ENCODE measurements around the gene MPIG6B.
"Not testable (repeated sequence)": the region's sequence is repeated elsewhere in the genome, so short reads cannot be mapped to it uniquely, and the experiment has no call there.

MPIG6B gene

DNA sequence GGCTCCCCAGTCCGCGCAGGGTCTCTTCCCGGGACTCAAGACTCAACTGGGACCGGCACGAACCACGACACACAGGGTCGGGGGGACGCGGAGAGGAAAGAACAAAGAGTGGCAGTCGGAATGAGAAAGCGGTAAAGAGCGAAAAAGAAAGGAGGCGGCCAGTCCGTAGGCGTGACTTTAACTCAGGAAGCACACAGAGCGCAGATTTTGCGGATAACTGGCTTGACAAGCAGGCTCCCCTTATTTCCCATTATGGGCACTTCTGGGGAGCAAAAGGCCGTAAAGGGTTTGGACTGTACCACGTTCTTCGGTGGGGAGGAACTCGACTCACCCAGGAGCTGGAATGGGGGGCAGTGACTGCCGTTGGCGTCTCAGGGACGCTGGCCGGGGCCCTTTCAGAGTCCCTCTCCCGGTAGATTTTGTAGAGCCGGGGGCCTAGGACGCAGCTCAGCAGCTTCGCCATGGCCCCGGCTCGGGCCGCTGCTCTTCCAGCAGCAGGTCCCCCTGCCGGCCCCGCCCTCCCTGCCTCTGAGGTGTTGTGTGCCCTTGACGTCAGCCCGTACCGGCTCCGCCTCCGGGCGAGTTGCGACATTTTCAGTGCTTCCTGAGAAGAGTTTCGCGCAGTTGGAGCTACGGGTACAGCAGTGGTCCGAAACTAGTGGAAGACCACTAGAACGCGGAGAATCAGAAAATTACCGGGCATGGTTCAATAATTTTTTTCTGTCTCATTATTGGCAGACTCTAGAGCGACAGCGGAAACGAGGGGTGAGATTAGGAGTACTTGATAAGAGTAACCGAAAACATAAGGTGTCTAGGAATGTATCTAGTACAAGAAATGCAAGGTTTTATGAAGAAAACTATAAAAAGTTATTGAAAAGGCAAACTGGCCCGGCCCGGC is 20.1 kb upstream of the MPIG6B start, which contains the start of gene ABHD16A:
TSS of gene ABHD16A (minus strand) at position 506 of the 898 bp plus-strand sequence. CDS start at position 463, 43 bp downstream.
- no peaks in the 10 kb centered on the region for H3K36me3 ChIP-seq (ENCODE audit: control insufficient read depth, insufficient read depth, low read length)
- H3K4me3 ChIP-seq (ENCODE audit: low read length), result peak within 1 kb of the TSS; percentile 47
- no peaks in the 10 kb centered on the region for H3K9me3 ChIP-seq (ENCODE audit: control insufficient read depth, low read length)
- H3K9ac ChIP-seq (ENCODE audit: low read length), result peak within 1 kb of the TSS; percentile 82
- H3K4me1 ChIP-seq (ENCODE audit: control insufficient read depth, insufficient read depth, low read length), result peaks cover 18% of the 10 kb centered on the region
- no peaks in the 10 kb centered on the region for H3K27me3 ChIP-seq (ENCODE audit: control insufficient read depth, insufficient read depth, low read length)

GRCh38 chr6:31705931-31706330 is 17.2 kb upstream of the MPIG6B start:
- Histone ChIP-seq H3K4me3 (ENCODE audit: low read length) (no peak overlapping the region), H3K9ac (ENCODE audit: low read length) (no peak overlapping the region), H3K4me1 (ENCODE audit: control insufficient read depth, insufficient read depth, low read length) (peaks cover 24% of the 10 kb centered on the region), H3K36me3 (ENCODE audit: control insufficient read depth, insufficient read depth, low read length) (no peaks in the 10 kb centered on the region), H3K27me3 (ENCODE audit: control insufficient read depth, insufficient read depth, low read length) (no peaks in the 10 kb centered on the region), H3K9me3 (ENCODE audit: control insufficient read depth, low read length) (no peaks in the 10 kb centered on the region)

- Histone ChIP-seq H3K9me3 (ENCODE audit: control insufficient read depth, low read length) (no peaks in the 10 kb centered on the region), H3K27me3 (ENCODE audit: control insufficient read depth, insufficient read depth, low read length) (no peaks in the 10 kb centered on the region), H3K4me3 (ENCODE audit: low read length) (no peak within 1 kb of the TSS), H3K36me3 (ENCODE audit: control insufficient read depth, insufficient read depth, low read length) (no peaks in the 10 kb centered on the region), H3K9ac (ENCODE audit: low read length) (no peak within 1 kb of the TSS), H3K4me1 (ENCODE audit: control insufficient read depth, insufficient read depth, low read length) (peaks cover 26% of the 10 kb centered on the region)
Observed at GRCh38 chr6:31706599-31706998, 16.6 kb upstream of the MPIG6B start, which contains the start of gene LY6G6F. Gene LY6G6F (plus strand): TSS chr6:31706866. CDS start chr6:31706907, 41 bp downstream.

DNA sequence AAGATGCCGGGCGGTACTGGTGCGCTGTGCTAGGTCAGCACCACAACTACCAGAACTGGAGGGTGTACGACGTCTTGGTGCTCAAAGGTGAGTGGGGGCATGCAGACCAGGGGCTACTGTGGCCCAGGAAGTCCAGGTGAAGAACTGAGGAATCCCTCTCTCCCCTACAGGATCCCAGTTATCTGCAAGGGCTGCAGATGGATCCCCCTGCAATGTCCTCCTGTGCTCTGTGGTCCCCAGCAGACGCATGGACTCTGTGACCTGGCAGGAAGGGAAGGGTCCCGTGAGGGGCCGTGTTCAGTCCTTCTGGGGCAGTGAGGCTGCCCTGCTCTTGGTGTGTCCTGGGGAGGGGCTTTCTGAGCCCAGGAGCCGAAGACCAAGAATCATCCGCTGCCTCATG is 15.5 kb upstream of the MPIG6B start:
- no peaks in the 10 kb centered on the region for H3K9me3 ChIP-seq (ENCODE audit: control insufficient read depth, low read length)
- no peaks in the 10 kb centered on the region for H3K27me3 ChIP-seq (ENCODE audit: control insufficient read depth, insufficient read depth, low read length)
- H3K4me1 ChIP-seq (ENCODE audit: control insufficient read depth, insufficient read depth, low read length), result peaks cover 25% of the 10 kb centered on the region
- H3K9ac ChIP-seq (ENCODE audit: low read length), result no peak overlapping the region
- no peaks in the 10 kb centered on the region for H3K36me3 ChIP-seq (ENCODE audit: control insufficient read depth, insufficient read depth, low read length)
- H3K4me3 ChIP-seq (ENCODE audit: low read length), result no peak overlapping the region

DNA sequence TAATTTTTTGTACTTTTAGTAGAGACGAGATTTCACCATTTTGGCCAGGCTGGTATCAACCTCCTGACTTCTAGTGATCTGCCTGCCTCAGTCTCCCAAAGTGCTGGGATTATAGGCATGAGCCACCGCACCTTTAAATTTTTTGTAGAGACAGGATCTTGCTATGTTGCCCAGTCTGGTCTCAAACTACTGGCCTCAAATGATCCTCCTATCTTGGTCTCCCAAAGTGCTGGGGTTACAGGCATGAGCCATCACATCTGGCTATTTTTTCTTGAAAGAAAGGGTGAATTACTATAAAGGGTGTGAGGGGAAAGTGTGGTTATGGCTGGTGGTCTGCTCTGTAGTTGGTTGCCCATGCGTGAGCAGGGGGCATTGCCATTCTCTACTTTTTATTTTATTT is 14.9 kb upstream of the MPIG6B start:
- H3K36me3 ChIP-seq (ENCODE audit: control insufficient read depth, insufficient read depth, low read length), result no peaks in the 10 kb centered on the region
- H3K9me3 ChIP-seq (ENCODE audit: control insufficient read depth, low read length), result no peaks in the 10 kb centered on the region
- H3K4me1 ChIP-seq (ENCODE audit: control insufficient read depth, insufficient read depth, low read length), result peaks cover 25% of the 10 kb centered on the region
- H3K4me3 ChIP-seq (ENCODE audit: low read length), result no peak overlapping the region
- no peaks in the 10 kb centered on the region for H3K27me3 ChIP-seq (ENCODE audit: control insufficient read depth, insufficient read depth, low read length)
- no peak overlapping the region for H3K9ac ChIP-seq (ENCODE audit: low read length)

DNA sequence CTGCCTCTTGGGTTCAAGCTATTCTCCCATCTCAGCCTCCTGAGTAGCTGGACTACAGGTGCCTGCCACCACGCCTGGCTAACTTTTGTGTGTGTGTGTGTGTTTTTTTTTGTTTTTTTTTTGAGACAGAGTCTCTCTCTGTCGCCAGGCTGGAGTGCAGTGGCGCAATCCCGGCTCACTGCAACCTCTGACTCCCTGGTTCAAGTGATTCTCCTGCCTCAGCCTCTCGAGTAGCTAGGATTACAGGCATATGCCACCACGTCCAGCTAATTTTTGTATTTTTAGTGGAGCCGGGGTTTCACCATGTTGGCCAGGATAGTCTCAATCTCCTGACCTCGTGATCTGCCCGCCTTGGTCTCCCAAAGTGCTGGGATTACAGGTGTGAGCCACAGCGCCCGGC is 14.0 kb upstream of the MPIG6B start:
- not testable (repeated sequence) for H3K9me3 ChIP-seq (ENCODE audit: control insufficient read depth, low read length); H3K27me3 ChIP-seq (ENCODE audit: control insufficient read depth, insufficient read depth, low read length); H3K9ac ChIP-seq (ENCODE audit: low read length); H3K4me3 ChIP-seq (ENCODE audit: low read length); H3K36me3 ChIP-seq (ENCODE audit: control insufficient read depth, insufficient read depth, low read length)
- H3K4me1 ChIP-seq (ENCODE audit: control insufficient read depth, insufficient read depth, low read length), result peaks cover 22% of the 10 kb centered on the region

DNA sequence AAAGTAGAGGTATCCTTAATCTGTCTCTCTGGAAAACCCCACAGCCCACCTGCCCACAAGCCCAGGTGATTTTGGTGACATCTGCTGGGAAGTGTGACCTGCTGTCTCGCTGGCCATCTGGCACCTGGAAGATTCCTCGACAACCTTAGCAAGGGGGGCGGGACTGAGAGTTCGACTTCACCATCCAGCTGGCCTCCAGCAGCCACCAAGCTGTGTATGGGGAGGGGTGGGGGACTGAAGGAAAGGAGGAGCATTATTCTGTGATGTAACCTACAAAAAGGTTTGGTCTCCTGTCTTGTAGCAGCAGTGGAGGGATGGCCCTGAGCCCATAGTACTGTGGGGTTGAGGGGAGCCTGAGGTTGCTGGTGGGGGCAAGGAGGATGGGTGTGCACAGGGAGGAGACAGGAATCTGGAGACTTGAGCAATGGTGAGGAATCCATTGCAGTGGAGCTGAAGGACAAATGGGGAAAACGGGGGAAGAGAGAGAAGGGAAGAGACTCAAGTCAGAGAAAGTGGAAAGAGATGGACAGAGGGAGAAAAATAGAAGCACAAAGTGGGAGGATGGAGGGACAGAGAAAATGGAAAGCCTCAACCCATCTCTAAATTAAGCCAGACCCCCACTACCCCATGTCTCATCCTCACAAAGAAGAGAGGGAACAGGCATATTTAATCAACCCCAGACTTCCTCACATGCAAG is 12.5 kb upstream of the MPIG6B start:
- no peak overlapping the region for H3K9ac ChIP-seq (ENCODE audit: low read length)
- H3K4me3 ChIP-seq (ENCODE audit: low read length), result no peak overlapping the region
- no peaks in the 10 kb centered on the region for H3K27me3 ChIP-seq (ENCODE audit: control insufficient read depth, insufficient read depth, low read length)
- no peaks in the 10 kb centered on the region for H3K9me3 ChIP-seq (ENCODE audit: control insufficient read depth, low read length)
- H3K36me3 ChIP-seq (ENCODE audit: control insufficient read depth, insufficient read depth, low read length), result no peaks in the 10 kb centered on the region
- peaks cover 26% of the 10 kb centered on the region for H3K4me1 ChIP-seq (ENCODE audit: control insufficient read depth, insufficient read depth, low read length)

GRCh38 chr6:31711233-31711632 is 11.9 kb upstream of the MPIG6B start:
- no peak overlapping the region for H3K4me3 ChIP-seq (ENCODE audit: low read length)
- H3K9me3 ChIP-seq (ENCODE audit: control insufficient read depth, low read length), result no peaks in the 10 kb centered on the region
- H3K9ac ChIP-seq (ENCODE audit: low read length), result no peak overlapping the region
- H3K27me3 ChIP-seq (ENCODE audit: control insufficient read depth, insufficient read depth, low read length), result no peaks in the 10 kb centered on the region
- peaks cover 26% of the 10 kb centered on the region for H3K4me1 ChIP-seq (ENCODE audit: control insufficient read depth, insufficient read depth, low read length)
- H3K36me3 ChIP-seq (ENCODE audit: control insufficient read depth, insufficient read depth, low read length), result no peaks in the 10 kb centered on the region

- no peaks in the 10 kb centered on the region for H3K27me3 ChIP-seq (ENCODE audit: control insufficient read depth, insufficient read depth, low read length)
- H3K9ac ChIP-seq (ENCODE audit: low read length), result no peak overlapping the region
- H3K4me3 ChIP-seq (ENCODE audit: low read length), result no peak overlapping the region
- H3K4me1 ChIP-seq (ENCODE audit: control insufficient read depth, insufficient read depth, low read length), result peaks cover 27% of the 10 kb centered on the region
- H3K36me3 ChIP-seq (ENCODE audit: control insufficient read depth, insufficient read depth, low read length), result no peaks in the 10 kb centered on the region
- no peaks in the 10 kb centered on the region for H3K9me3 ChIP-seq (ENCODE audit: control insufficient read depth, low read length)
Observed at GRCh38 chr6:31712296-31712695, 10.9 kb upstream of the MPIG6B start.

GRCh38 chr6:31713465-31713864 is 9.7 kb upstream of the MPIG6B start:
- no peaks in the 10 kb centered on the region for H3K9me3 ChIP-seq (ENCODE audit: control insufficient read depth, low read length)
- no peak overlapping the region for H3K4me3 ChIP-seq (ENCODE audit: low read length)
- H3K9ac ChIP-seq (ENCODE audit: low read length), result no peak overlapping the region
- no peaks in the 10 kb centered on the region for H3K27me3 ChIP-seq (ENCODE audit: control insufficient read depth, insufficient read depth, low read length)
- peaks cover 38% of the 10 kb centered on the region for H3K4me1 ChIP-seq (ENCODE audit: control insufficient read depth, insufficient read depth, low read length)
- H3K36me3 ChIP-seq (ENCODE audit: control insufficient read depth, insufficient read depth, low read length), result no peaks in the 10 kb centered on the region

GRCh38 chr6:31713991-31714684 is 9.0 kb upstream of the MPIG6B start:
- H3K9ac ChIP-seq (ENCODE audit: low read length), result peak overlapping the region; percentile 24

More at GRCh38 chr6:31713991-31714684, 9.0 kb upstream of the MPIG6B start:
- Histone ChIP-seq H3K36me3 (ENCODE audit: control insufficient read depth, insufficient read depth, low read length) (no peaks in the 10 kb centered on the region), H3K4me1 (ENCODE audit: control insufficient read depth, insufficient read depth, low read length) (peaks cover 45% of the 10 kb centered on the region), H3K9me3 (ENCODE audit: control insufficient read depth, low read length) (no peaks in the 10 kb centered on the region), H3K4me3 (ENCODE audit: low read length) (no peak overlapping the region), H3K27me3 (ENCODE audit: control insufficient read depth, insufficient read depth, low read length) (no peaks in the 10 kb centered on the region)
